H1 (cell line): ENCODE data around the gene SLC2A1.

ENCODE experiments used
- CTCF ChIP-seq, 3 experiments: IDR thresholded peaks; 1 replicate in 2 of 3; 2 replicates in 1 of 3; pipeline versions ENCODE4 v1.5.1 to v1.6.1; 2011; ENCODE audit warnings: low read length in 3 of 3, mild to moderate bottlenecking in 3 of 3, inconsistent platforms in 2 of 3, low read depth in 1 of 3, moderate library complexity in 1 of 3; ENCODE audit not compliant: insufficient read depth in 1 of 3; ENCODE audit errors: control extremely low read depth in 1 of 3
- EP300 ChIP-seq, 2 experiments: IDR thresholded peaks; 1 replicate in 1 of 2; 2 replicates in 1 of 2; pipeline ENCODE4 v1.6.1; 2011 to 2012; ENCODE audit warnings: low read depth in 2 of 2, low read length in 2 of 2, mild to moderate bottlenecking in 2 of 2, borderline replicate concordance in 1 of 2, inconsistent platforms in 1 of 2, moderate library complexity in 1 of 2
- EZH2 ChIP-seq: fragments of 200-600 bp; sonication (generic); IDR thresholded peaks from 2 replicates; pipeline ENCODE4 v1.7.1; 2012; ENCODE audit warnings: low read depth, mild to moderate bottlenecking, moderate library complexity, low read length, inconsistent platforms; ENCODE audit not compliant: severe bottlenecking
- SIN3A ChIP-seq, 2 experiments: IDR thresholded peaks in 1 of 2; conservative IDR thresholded peaks in 1 of 2; 2 replicates each; pipeline ENCODE4 v1.6.1; 2011 to 2012; ENCODE audit warnings: low read length in 2 of 2, improper control_type of control experiment in 1 of 2, low read depth in 1 of 2, mild to moderate bottlenecking in 1 of 2
- USF2 ChIP-seq: IDR thresholded peaks from 2 replicates; pipeline ENCODE4 v1.6.1; 2011; ENCODE audit warnings: low read length, improper control_type of control experiment
- YY1 ChIP-seq: IDR thresholded peaks from 2 replicates; pipeline ENCODE4 v1.6.1; 2011; ENCODE audit warnings: low read depth, mild to moderate bottlenecking, low read length

GRCh38 chr1:42927274-42927841 lies 31.3 kb downstream of the SLC2A1 start:
- TF ChIP-seq EP300 (IDR thresholded peaks at IDR 0.05; ENCODE audit: borderline replicate concordance in 1 of 2, low read depth in 2 of 2, low read length in 2 of 2) = no peak
- no peak for TF ChIP-seq YY1
- no peak for TF ChIP-seq EZH2
- no peak for TF ChIP-seq CTCF (IDR thresholded peaks at IDR 0.05; ENCODE audit: control extremely low read depth in 1 of 3, insufficient read depth in 1 of 3, low read depth in 1 of 3, low read length in 3 of 3)
- TF ChIP-seq SIN3A (conservative IDR thresholded peaks at IDR 0.05 in 1 of 2, IDR thresholded peaks at IDR 0.05 in 1 of 2; ENCODE audit: low read depth in 1 of 2, low read length in 2 of 2) = no peak
- TF ChIP-seq USF2 = no peak
